ENCODE measurements around the gene LDLRAD3. TPM values are rescaled to one million over a fixed set of nuclear protein-coding genes. Genes with fewer than 3 reads are reported as not detected.

Gene LDLRAD3
- total RNA-seq, 1 experiment from 2014 or later = 15.3 TPM

- H2AFZ ChIP-seq (ENCODE audit: low read length) = no peak overlapping the region
- H3K27me3 ChIP-seq (ENCODE audit: low read length) = no peaks in the 10 kb centered on the region
- peaks cover 5% of the 10 kb centered on the region for H3K36me3 ChIP-seq (ENCODE audit: low read depth, low read length)
- POLR2A ChIA-PET (ENCODE audit: unreplicated experiment) = no interaction called here
- no peaks in the 10 kb centered on the region for H3F3A ChIP-seq (ENCODE audit: low read length, unreplicated experiment)
- BruUV-seq (replicated peaks) = no TSS peak
- H3K27ac ChIP-seq (ENCODE audit: low read length) = no peak overlapping the region
- intact Hi-C loops (cut with micrococcal nuclease) = no loop called here
- no peak overlapping the region for H3K4me3 ChIP-seq (ENCODE audit: low read length)
- DNase-seq (no peak), ATAC-seq (no peak)
- H3K4me2 ChIP-seq (ENCODE audit: low read length) = no peak overlapping the region
- no peaks in the 10 kb centered on the region for H3K9me2 ChIP-seq (replicated peaks; ENCODE audit: low read length)
- CTCF ChIA-PET = interaction anchor here (0.7 kb wide), 1 partner anchor 195 kb away, joined by 3 read pairs; no protein-coding TSS in a partner anchor
- H3K9me3 ChIP-seq (ENCODE audit: low read length) = no peaks in the 10 kb centered on the region
- no peak for TF ChIP-seq EZH2phosphoT487 (IDR thresholded peaks at IDR 0.05; ENCODE audit: borderline replicate concordance, low read length)
- TF ChIP-seq EZH2 (IDR thresholded peaks at IDR 0.05; ENCODE audit: low read length, unreplicated experiment) = no peak
- TF ChIP-seq CTCF (conservative IDR thresholded peaks at IDR 0.05; ENCODE audit: low read depth, low read length) = no peak
- H3K79me2 ChIP-seq (ENCODE audit: low read length) = no peaks in the 10 kb centered on the region
- no peak overlapping the region for H3K9ac ChIP-seq (ENCODE audit: low read length)
- H3K4me1 ChIP-seq (ENCODE audit: insufficient read depth, low read length) = no peaks in the 10 kb centered on the region
- H4K20me1 ChIP-seq (ENCODE audit: low read length) = no peaks in the 10 kb centered on the region
These were observed 119.0 kb downstream of the LDLRAD3 start for GRCh38 chr11:36062796-36063365.

DNA sequence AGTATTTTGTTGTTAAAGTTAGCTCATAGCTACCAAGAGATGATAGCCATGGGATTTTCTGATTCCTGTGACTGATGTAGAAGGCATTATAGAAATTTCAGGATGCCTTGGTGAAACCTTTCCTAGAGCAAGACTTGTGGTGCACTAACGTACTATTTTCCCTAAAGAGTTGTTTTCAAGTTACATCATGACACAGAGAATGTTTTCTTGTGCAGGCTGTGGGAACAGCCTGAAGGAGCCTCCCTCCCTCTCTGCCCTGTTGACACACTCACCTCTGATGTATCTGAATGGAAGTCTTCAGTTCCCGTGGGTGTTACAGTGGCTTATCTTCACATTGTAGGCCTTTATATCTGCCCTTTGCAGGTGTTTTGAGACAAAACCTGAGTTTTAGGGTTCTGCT lies 121.6 kb downstream of the LDLRAD3 start:
- Histone ChIP-seq H2AFZ (ENCODE audit: low read length) (no peak overlapping the region), H3K4me3 (ENCODE audit: low read length) (no peak overlapping the region), H3K9me2 (replicated peaks; ENCODE audit: low read length) (no peaks in the 10 kb centered on the region), H3K27ac (ENCODE audit: low read length) (no peak overlapping the region), H3K4me1 (ENCODE audit: insufficient read depth, low read length) (no peaks in the 10 kb centered on the region), H3K9ac (ENCODE audit: low read length) (no peak overlapping the region), H3K27me3 (ENCODE audit: low read length) (no peaks in the 10 kb centered on the region), H3F3A (ENCODE audit: low read length, unreplicated experiment) (no peaks in the 10 kb centered on the region), H3K79me2 (ENCODE audit: low read length) (no peaks in the 10 kb centered on the region), H3K36me3 (ENCODE audit: low read depth, low read length) (peaks cover 5% of the 10 kb centered on the region), H4K20me1 (ENCODE audit: low read length) (no peaks in the 10 kb centered on the region), H3K4me2 (ENCODE audit: low read length) (no peak overlapping the region), H3K9me3 (ENCODE audit: low read length) (no peaks in the 10 kb centered on the region)
- no peak for ATAC-seq
- intact Hi-C loops (cut with micrococcal nuclease) = no loop called here
- DNase-seq = no peak
- BruUV-seq (replicated peaks) = no TSS peak
- TF ChIP-seq EZH2phosphoT487 (IDR thresholded peaks at IDR 0.05; ENCODE audit: borderline replicate concordance, low read length) (no peak), CTCF (conservative IDR thresholded peaks at IDR 0.05; ENCODE audit: low read depth, low read length) (no peak), EZH2 (IDR thresholded peaks at IDR 0.05; ENCODE audit: low read length, unreplicated experiment) (no peak)
- ChIA-PET CTCF (no interaction called here), POLR2A (ENCODE audit: unreplicated experiment) (no interaction called here)

DNA sequence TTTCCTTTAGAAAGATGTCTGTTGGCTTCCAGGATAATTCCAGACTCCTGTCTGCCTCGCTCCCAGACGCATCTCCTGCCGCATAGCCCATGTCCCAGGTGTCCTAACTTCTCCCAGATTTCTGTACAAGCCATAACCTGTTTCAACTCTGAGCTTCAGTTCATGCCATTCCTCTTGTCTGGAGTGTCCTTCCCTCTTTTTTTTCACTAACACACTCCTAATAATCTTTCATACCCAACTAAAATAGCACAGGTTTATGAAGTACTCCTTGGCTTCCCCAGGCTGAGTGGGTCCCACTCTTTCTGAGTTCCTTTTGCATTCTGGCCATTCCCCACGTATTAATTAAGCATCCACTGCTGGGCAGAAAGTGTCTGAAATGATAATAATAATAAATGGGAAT lies 123.0 kb downstream of the LDLRAD3 start:
- H3K79me2 ChIP-seq (ENCODE audit: low read length) = no peaks in the 10 kb centered on the region
- H3K27ac ChIP-seq (ENCODE audit: low read length) = no peak overlapping the region
- no peaks in the 10 kb centered on the region for H3F3A ChIP-seq (ENCODE audit: low read length, unreplicated experiment)
- DNase-seq = no peak
- no TSS peak for BruUV-seq (replicated peaks)
- ChIA-PET CTCF (no interaction called here), POLR2A (ENCODE audit: unreplicated experiment) (no interaction called here)
- H3K27me3 ChIP-seq (ENCODE audit: low read length) = no peaks in the 10 kb centered on the region
- no peaks in the 10 kb centered on the region for H4K20me1 ChIP-seq (ENCODE audit: low read length)
- TF ChIP-seq CTCF (conservative IDR thresholded peaks at IDR 0.05; ENCODE audit: low read depth, low read length) (no peak), EZH2phosphoT487 (IDR thresholded peaks at IDR 0.05; ENCODE audit: borderline replicate concordance, low read length) (no peak), EZH2 (IDR thresholded peaks at IDR 0.05; ENCODE audit: low read length, unreplicated experiment) (no peak)
- no peaks in the 10 kb centered on the region for H3K4me1 ChIP-seq (ENCODE audit: insufficient read depth, low read length)
- intact Hi-C loops (cut with micrococcal nuclease) = no loop called here
- H3K9ac ChIP-seq (ENCODE audit: low read length) = no peak overlapping the region
- no peaks in the 10 kb centered on the region for H3K9me3 ChIP-seq (ENCODE audit: low read length)
- no peak for ATAC-seq
- no peaks in the 10 kb centered on the region for H3K9me2 ChIP-seq (replicated peaks; ENCODE audit: low read length)
- no peak overlapping the region for H3K4me3 ChIP-seq (ENCODE audit: low read length)
- H2AFZ ChIP-seq (ENCODE audit: low read length) = no peak overlapping the region
- H3K4me2 ChIP-seq (ENCODE audit: low read length) = no peak overlapping the region
- peaks cover 5% of the 10 kb centered on the region for H3K36me3 ChIP-seq (ENCODE audit: low read depth, low read length)

Measured in PC-3 (cell line).